Body of pancreas (tissue), 4 donors: ENCODE results near the gene ZNF394. TPM values are rescaled to one million over a fixed set of nuclear protein-coding genes. Genes with fewer than 3 reads are reported as not detected.
A peak's percentile ranks its signal among the peaks of the same experiment; 100 is the strongest.

Experiments
- ATAC-seq: fragments of 150-250 bp; one replicate; pipeline ENCODE4 v1.9.1; 2016
- DNase-seq, 4 donors: peaks; one replicate each; pipeline ENCODE4 v3.0.0-alpha.2; 2019
- H3K27ac ChIP-seq, 4 donors: fragments of 200-600 bp; sonication (generic); 1 replicate in 3 of 4; 2 replicates in 1 of 4; pipeline versions ENCODE4 v1.5.1 to v1.6.1; 2016 to 2019; ENCODE audit warnings: mild to moderate bottlenecking in 1 of 4, mixed read lengths in 1 of 4, moderate library complexity in 1 of 4
- H3K27me3 ChIP-seq, 2 donors: fragments of 200-600 bp; sonication (generic); one replicate each; pipeline ENCODE4 v1.6.0; 2016; ENCODE audit warnings: mild to moderate bottlenecking in 1 of 2
- H3K36me3 ChIP-seq, 2 donors: fragments of 200-600 bp; sonication (generic); replicated peaks in 1 of 2; 2 replicates each; pipeline ENCODE4 v1.5.1; 2016; ENCODE audit warnings: low read depth in 2 of 2; ENCODE audit not compliant: insufficient read depth in 1 of 2
- H3K4me1 ChIP-seq: fragments of 200-600 bp; sonication (generic); one replicate; pipeline ENCODE4 v1.6.0; 2016
- H3K4me3 ChIP-seq, 2 donors: fragments of 200-600 bp; sonication (generic); 1 replicate in 1 of 2; 2 replicates in 1 of 2; pipeline ENCODE4 v1.5.1; 2016 to 2019
- H3K9me3 ChIP-seq, 3 donors: fragments of 200-600 bp; sonication (generic); 1 replicate in 2 of 3; 2 replicates in 1 of 3; pipeline ENCODE4 v1.5.1; 2016
- POLR2A ChIP-seq, 3 donors: fragments of 450-650 bp; IDR thresholded peaks; one replicate each; pipeline ENCODE4 v1.6.1; 2016; ENCODE audit warnings: antibody characterized with exemption in 3 of 3, mild to moderate bottlenecking in 2 of 3
- WGBS, 2 donors: methylation state at CpG; one replicate each; pipeline ENCODE4 v1.1.5; 2017; 5-methylcytosine and 5-hydroxymethylcytosine counted together
- intact Hi-C: fragments of 100-400 bp; cut with DNase I; formaldehyde crosslinking; loops from one replicate; pipeline ENCODE4 v1.15.1; 2023
- total RNA-seq, 2 donors: library from RNA; depleted of rRNA; stranded (reverse); fragments of >200 nt; gene quantifications; one replicate each; pipeline ENCODE4 v1.1.0, GENCODE V29; 2016
- TF ChIP-seq, protein P1 (sequence below), 7 experiments: fragments of 450-650 bp in 4 of 7; fragments of 200-600 bp in 3 of 7; sonication (generic) in 3 of 7; IDR thresholded peaks; one replicate each; pipeline ENCODE4 v1.5.1; 2016 to 2019; ENCODE audit warnings: antibody characterized with exemption in 7 of 7

Gene ZNF394
- total RNA-seq, 2 donors from 2014 or later, result 18.7 to 21.4 TPM

DNA sequence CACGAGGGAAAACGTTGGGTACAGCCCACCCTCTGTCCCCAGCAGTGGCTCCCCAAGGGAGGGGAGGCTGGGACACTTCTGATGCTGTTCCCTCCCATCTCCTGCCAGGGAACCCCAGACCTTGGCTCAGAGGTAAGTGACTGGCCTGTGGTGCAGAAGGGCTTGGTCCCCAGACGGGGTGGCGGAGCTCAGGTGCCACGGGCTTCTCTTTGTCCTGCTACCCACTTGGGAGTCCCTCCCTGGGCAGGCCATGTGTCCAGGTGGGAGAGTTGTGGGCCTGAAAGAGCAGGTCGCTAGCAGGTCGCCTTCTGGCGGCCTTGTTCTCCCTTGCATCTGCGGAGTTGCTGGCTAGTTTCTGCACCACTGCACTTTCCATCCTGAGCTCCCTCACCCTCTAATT, 44.2 kb downstream of the ZNF394 start:
- TF ChIP-seq POLR2A (IDR thresholded peaks at IDR 0.05), result no peak
- TF ChIP-seq, protein P1, sequence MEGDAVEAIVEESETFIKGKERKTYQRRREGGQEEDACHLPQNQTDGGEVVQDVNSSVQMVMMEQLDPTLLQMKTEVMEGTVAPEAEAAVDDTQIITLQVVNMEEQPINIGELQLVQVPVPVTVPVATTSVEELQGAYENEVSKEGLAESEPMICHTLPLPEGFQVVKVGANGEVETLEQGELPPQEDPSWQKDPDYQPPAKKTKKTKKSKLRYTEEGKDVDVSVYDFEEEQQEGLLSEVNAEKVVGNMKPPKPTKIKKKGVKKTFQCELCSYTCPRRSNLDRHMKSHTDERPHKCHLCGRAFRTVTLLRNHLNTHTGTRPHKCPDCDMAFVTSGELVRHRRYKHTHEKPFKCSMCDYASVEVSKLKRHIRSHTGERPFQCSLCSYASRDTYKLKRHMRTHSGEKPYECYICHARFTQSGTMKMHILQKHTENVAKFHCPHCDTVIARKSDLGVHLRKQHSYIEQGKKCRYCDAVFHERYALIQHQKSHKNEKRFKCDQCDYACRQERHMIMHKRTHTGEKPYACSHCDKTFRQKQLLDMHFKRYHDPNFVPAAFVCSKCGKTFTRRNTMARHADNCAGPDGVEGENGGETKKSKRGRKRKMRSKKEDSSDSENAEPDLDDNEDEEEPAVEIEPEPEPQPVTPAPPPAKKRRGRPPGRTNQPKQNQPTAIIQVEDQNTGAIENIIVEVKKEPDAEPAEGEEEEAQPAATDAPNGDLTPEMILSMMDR (IDR thresholded peaks at IDR 0.05), result no peak
- Histone ChIP-seq H3K27me3 (no peaks in the 10 kb centered on the region), H3K27ac (no peak overlapping the region), H3K36me3 (peaks cover 0 to 18% of the 10 kb centered on the region in 2 donors), H3K9me3 (no peaks in the 10 kb centered on the region), H3K4me1 (peaks cover 8% of the 10 kb centered on the region), H3K4me3 (no peak overlapping the region)
- ATAC-seq (peak; percentile 13), DNase-seq (no peak)
- intact Hi-C loops, result no loop called here
- WGBS, 2 donors, result 53 to 74% methylated on average over 5 to 9 of the region's 9 CpGs

DNA sequence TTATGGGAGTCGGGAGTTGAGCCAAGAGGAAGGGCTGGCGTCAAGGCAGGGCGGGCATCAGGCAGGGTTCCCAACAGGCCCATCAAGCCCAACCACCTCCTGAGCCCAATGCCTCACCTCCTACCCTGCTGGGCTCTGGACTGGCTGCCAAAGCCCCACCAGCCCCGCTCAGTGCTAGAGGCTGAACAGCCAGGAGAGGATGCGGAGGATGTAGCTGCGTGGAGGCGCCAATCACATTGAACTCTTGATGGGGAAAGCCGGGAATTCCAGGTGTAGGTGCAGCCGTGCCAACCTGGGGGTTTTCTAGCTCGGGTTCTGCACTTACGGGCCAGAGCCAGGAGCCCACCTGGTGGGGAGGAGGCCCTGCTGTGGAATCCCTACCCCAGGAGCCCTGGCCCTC, 47.0 kb downstream of the ZNF394 start:
- intact Hi-C loops, result no loop called here
- Histone ChIP-seq H3K36me3 (peaks cover 5 to 23% of the 10 kb centered on the region in 2 donors), H3K27me3 (no peaks in the 10 kb centered on the region), H3K9me3 (no peaks in the 10 kb centered on the region), H3K4me3 (no peak overlapping the region), H3K4me1 (no peaks in the 10 kb centered on the region), H3K27ac (no peak overlapping the region)
- DNase-seq, result no peak
- TF ChIP-seq POLR2A (IDR thresholded peaks at IDR 0.05), result no peak
- TF ChIP-seq, protein P1 (IDR thresholded peaks at IDR 0.05), result no peak
- 76% methylated on average over 8 of the region's 11 CpGs; no CpG with 5 or more reads in 1 of the 2 donors for WGBS, 2 donors
- no peak for ATAC-seq

DNA sequence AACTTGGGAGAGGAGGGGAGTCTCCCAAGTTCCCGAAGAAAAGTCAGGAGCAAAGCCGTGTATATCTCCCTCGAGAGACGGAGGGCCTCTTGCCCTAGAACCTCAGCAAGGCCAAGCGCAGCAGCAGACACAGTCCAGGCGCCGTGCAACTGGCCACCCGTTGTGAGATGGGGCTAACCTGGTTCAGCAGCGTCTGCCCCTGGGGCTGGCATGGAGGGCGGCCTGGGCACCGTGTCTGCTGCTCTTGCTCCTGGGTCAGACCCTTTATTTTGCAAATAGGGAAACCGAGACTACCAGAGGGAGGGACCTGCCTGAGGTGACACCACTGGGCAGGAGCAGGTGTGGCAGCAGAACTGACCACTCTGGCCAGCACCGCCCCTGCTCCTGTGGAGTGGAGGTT, 47.5 kb downstream of the ZNF394 start:
- intact Hi-C loops, result no loop called here
- H3K4me1 ChIP-seq, result no peaks in the 10 kb centered on the region
- TF ChIP-seq POLR2A (IDR thresholded peaks at IDR 0.05), result no peak
- TF ChIP-seq, protein P1 (IDR thresholded peaks at IDR 0.05), result no peak
- H3K27me3 ChIP-seq, result no peaks in the 10 kb centered on the region
- H3K9me3 ChIP-seq, result no peaks in the 10 kb centered on the region
- peaks cover 5 to 25% of the 10 kb centered on the region in 2 donors for H3K36me3 ChIP-seq
- DNase-seq (no peak), ATAC-seq (no peak)
- H3K27ac ChIP-seq, result no peak overlapping the region
- H3K4me3 ChIP-seq, result no peak overlapping the region
- 86 to 87% methylated on average over 4 to 13 of the region's 13 CpGs for WGBS, 2 donors

DNA sequence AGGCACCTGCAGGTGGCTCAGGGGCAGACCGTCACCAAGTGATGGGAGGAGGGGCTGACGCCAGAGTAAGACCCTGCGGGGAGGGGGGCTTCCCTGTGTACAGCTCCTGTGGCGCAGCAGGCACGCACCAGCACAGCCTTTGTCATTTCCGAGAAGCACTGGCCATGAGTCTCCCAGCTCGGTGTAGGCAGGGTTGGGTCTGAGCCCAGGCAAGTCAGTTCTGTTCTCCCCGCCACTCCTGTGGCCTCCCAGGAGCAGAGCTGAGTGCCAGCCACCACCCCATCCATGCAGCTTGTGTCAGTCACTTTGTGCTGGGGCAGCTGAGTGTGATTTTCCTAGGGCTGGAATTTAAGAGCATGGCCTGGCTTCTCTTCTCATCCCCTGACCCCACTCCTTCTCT, 48.1 kb downstream of the ZNF394 start:
- H3K36me3 ChIP-seq, result peaks cover 5 to 19% of the 10 kb centered on the region in 2 donors
- H3K27ac ChIP-seq, result no peak overlapping the region
- no peaks in the 10 kb centered on the region for H3K9me3 ChIP-seq
- no peaks in the 10 kb centered on the region for H3K27me3 ChIP-seq
- no peak overlapping the region for H3K4me3 ChIP-seq
- ATAC-seq, result no peak
- intact Hi-C loops, result no loop called here
- WGBS, 2 donors, result 96 to 100% methylated on average over 1 to 8 of the region's 8 CpGs
- DNase-seq, result no peak
- no peaks in the 10 kb centered on the region for H3K4me1 ChIP-seq
- no peak for TF ChIP-seq POLR2A (IDR thresholded peaks at IDR 0.05)
- TF ChIP-seq, protein P1 (IDR thresholded peaks at IDR 0.05), result no peak

DNA sequence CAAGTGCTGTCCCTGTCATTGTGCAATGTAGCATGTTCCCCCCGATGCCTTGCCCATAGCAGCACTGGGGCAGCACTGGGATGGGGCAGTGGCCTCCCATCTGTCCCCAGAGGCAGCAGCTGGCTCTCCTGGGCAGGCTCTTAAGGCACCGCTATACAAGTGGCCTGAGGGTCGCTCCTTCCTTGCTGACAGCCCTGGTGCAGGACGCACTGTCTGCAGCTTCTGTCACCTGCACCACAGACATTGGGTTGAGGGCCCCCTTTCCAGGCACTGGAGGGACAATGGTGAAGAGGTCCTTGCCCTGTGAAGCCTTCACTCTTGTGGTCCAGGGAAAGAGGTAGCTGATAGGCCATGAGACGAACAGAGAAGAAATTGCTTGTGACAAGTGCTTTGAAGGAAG, 50.8 kb downstream of the ZNF394 start:
- ATAC-seq (no peak), DNase-seq (no peak)
- Histone ChIP-seq H3K27ac (no peak overlapping the region), H3K4me3 (no peak overlapping the region), H3K4me1 (no peaks in the 10 kb centered on the region), H3K36me3 (peaks cover 5 to 22% of the 10 kb centered on the region in 2 donors), H3K27me3 (no peaks in the 10 kb centered on the region), H3K9me3 (no peaks in the 10 kb centered on the region)
- intact Hi-C loops, result no loop called here
- WGBS, 2 donors, result 93 to 100% methylated on average over 2 to 5 of the region's 5 CpGs
- TF ChIP-seq, protein P1 (IDR thresholded peaks at IDR 0.05), result no peak
- no peak for TF ChIP-seq POLR2A (IDR thresholded peaks at IDR 0.05)
